Effector memory CD8-positive, alpha-beta T cell (primary cell): Measurements from ENCODE around the gene ZFHX3.

Experiments
- ATAC-seq: fragments of 150-1000 bp; cut with Tn5 transposase; replicated peaks from 2 replicates; pipeline ENCODE4 v1.10.0; 2021; ENCODE audit warnings: mild to moderate bottlenecking, moderate library complexity
- DNase-seq, 3 experiments: peaks; one replicate each; pipeline ENCODE4 v3.0.0; 2021
- H3K27ac Mint-ChIP-seq, 2 donors: one replicate each; pipeline ENCODE4 v1.8.0; 2022; ENCODE audit warnings: mild to moderate bottlenecking in 2 of 2, mixed read lengths in 2 of 2, moderate library complexity in 2 of 2
- H3K27me3 Mint-ChIP-seq, 2 donors: one replicate each; pipeline ENCODE4 v1.8.0; 2022; ENCODE audit warnings: mixed read lengths in 2 of 2
- H3K36me3 Mint-ChIP-seq: one replicate; pipeline ENCODE4 v1.8.0; 2022; ENCODE audit warnings: mild to moderate bottlenecking, moderate library complexity, mixed read lengths; ENCODE audit not compliant: insufficient read depth
- H3K4me1 Mint-ChIP-seq, 2 donors: one replicate each; pipeline ENCODE4 v1.8.0; 2022; ENCODE audit warnings: low read depth in 2 of 2, mixed read lengths in 2 of 2
- H3K4me3 Mint-ChIP-seq, 2 donors: one replicate each; pipeline ENCODE4 v1.8.0; 2022; ENCODE audit warnings: mild to moderate bottlenecking in 2 of 2, mixed read lengths in 2 of 2, moderate library complexity in 2 of 2
- H3K9me3 Mint-ChIP-seq, 2 donors: one replicate each; pipeline ENCODE4 v1.8.0; 2022; ENCODE audit warnings: mixed read lengths in 2 of 2

Gene ZFHX3

DNA sequence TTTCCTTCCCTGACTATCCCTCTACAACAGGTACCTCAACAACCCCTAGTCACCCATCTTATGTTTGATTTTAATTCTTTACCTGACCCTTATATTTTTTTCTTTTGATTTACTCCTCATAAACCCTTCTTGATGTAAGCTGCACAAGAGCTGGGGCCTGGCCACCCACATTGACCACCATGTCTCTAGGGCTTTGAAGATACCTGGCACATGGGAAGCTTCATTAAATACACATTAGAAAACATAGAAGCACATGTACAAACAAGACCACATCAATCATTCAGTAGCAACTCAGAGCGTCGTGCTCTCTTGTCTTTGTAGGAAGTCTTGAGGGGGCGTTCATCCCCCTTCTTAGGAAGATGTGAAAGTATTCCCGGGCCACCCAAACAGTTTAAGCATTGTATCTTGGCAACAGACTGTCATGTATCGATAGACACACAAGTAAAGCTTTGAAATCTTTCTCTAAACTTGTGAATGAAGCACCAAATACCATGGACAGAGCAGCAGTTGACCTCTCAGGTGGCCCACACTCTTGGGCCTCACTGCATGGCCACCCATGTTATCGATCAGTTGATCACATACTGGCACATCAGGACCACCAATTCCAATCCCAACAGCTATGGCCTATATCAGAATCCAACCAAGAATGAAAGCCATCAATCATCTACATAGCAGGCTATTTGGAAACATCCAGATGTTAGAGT lies 183.6 kb downstream of the ZFHX3 start:
- Mint-ChIP-seq H3K27me3 (peaks cover 4 to 21% of the 10 kb centered on the region in 2 donors), H3K4me3 (no peak overlapping the region), H3K4me1 (no peaks in the 10 kb centered on the region)

DNA sequence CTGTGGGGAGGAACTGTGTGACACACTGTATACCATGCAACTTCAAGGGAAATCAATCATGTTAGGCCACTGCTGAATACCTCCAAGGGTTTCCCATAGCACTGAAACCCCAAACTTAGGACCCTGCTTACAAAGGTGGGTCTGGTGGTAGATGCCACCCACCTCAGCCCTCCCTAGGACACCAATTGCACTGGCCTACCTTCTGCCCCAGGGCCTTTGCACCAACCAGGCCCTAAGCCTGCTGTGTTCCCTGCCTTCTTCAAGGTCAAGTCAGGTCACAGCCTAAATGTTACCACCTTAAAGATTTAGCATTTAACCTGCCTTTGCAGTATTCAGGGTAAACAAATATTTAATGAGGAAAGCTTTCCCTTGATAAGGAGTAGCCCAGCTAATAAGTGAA lies 185.8 kb downstream of the ZFHX3 start:
- DNase-seq: no peak
- no peaks in the 10 kb centered on the region for H3K36me3 Mint-ChIP-seq
- H3K27ac Mint-ChIP-seq: no peak overlapping the region
- H3K4me1 Mint-ChIP-seq: no peaks in the 10 kb centered on the region
- ATAC-seq: no peak
- H3K9me3 Mint-ChIP-seq: peaks cover 4 to 5% of the 10 kb centered on the region in 2 donors
- no peak overlapping the region for H3K4me3 Mint-ChIP-seq
- H3K27me3 Mint-ChIP-seq: peaks cover 4 to 26% of the 10 kb centered on the region in 2 donors

More for the DNA sequence above, 183.6 kb downstream of the ZFHX3 start:
- Mint-ChIP-seq H3K9me3 (peaks cover 4 to 5% of the 10 kb centered on the region in 2 donors), H3K27ac (no peak overlapping the region), H3K36me3 (no peaks in the 10 kb centered on the region)
- DNase-seq (no peak), ATAC-seq (no peak)

DNA sequence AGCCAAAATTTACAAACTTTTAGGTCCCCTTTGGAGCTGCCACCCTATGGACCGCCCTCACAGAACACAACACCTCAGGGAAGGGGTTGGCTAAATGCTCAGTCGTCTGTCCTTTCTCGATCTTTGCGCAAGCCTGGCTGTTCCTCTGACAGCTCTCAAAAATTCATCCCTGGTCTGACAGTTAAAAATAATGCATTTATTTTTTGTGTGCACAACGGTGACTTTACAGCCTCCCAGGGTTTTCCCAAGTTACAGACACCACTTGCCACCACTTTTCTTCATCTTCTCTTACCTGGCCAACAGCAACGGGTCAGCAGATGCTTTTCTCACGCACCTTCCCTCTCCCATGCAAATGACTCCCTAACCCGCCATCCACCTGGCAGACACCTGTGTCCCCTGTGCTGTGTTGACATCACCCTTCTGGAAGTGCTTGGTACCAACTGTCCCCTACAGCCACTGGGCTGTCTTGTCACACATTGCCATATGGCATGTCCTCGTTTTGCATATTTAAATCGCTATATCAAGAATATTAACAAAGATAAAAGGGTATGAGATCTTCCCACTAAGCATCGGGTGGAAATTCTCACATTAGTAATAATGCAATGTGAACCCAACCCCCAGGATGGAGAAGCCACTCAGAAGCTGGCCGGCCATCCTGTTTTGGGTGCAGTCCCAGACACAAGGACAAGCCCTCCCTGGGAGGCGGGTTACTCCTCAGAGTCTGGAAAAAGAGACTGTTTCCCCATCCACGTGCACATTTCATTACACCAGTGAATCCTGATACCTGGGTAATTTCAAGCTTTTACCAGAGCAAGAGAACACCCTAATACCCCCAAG lies 187.0 kb downstream of the ZFHX3 start:
- no peak overlapping the region for H3K4me3 Mint-ChIP-seq
- ATAC-seq (no peak), DNase-seq (no peak)
- no peaks in the 10 kb centered on the region for H3K36me3 Mint-ChIP-seq
- H3K27ac Mint-ChIP-seq: no peak overlapping the region
- no peaks in the 10 kb centered on the region for H3K4me1 Mint-ChIP-seq
- peaks cover 3 to 5% of the 10 kb centered on the region in 2 donors for H3K9me3 Mint-ChIP-seq
- peaks cover 4 to 26% of the 10 kb centered on the region in 2 donors for H3K27me3 Mint-ChIP-seq

DNA sequence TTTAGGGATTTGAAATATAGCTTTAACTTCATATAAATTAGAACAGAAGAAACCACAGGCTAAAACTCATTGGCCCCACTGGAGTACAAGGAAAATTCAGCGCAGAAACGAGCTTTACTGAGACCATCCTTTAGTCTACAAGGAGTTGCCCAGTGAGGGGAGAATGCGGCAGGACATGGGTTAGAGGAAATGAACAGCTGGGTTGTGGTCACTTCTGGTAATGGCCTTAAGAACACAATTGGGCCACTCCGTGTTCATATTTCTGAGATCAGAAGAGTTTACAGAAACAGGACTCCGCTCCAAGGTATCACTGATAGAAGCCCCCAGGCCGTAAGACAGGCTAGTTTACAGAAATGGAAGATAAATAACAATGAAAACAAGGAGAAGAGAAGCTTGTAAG lies 188.3 kb downstream of the ZFHX3 start:
- H3K4me3 Mint-ChIP-seq: no peak overlapping the region
- no peak for DNase-seq
- peaks cover 4 to 26% of the 10 kb centered on the region in 2 donors for H3K27me3 Mint-ChIP-seq

DNA sequence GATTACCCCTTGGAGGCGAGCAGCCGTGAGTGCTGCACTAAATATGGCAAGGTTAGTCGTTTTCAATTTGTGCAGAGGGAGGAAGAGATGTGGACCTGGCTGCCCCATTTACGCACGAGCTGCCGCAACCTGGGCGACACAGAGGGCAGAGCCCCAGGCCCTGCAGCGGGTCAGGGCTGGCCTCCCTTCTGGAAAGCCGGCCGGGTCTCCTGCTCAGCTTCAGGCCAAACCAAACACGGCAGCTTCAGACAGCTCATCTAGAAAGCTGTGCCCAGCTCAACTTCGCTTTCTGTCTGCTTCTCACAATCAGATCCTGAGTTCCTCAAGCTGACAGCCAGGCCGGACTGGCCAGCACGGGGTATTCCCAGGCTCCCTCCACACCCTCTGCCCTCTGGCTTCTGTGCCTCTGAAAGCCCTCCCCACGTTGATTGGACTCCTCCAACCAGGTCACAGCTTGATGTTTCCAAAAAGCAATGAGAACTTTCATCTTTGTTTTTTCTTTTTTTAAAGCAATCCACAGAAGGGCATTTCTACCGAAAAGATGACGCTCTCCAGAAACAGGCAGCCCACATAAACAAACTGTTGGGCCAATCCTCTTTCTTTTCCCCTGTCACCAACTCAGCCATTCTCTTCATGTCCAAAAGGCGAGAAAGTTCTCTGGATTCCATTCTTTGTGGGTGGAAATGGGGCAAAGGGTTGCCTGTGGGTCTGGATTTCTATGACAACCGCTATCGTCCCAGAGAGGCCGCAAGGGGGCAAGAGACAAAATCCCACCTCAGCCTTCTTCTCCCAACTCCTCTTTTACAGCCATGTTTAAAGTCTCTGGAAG lies 189.0 kb downstream of the ZFHX3 start:
- ATAC-seq: no peak
- no peaks in the 10 kb centered on the region for H3K36me3 Mint-ChIP-seq
- H3K9me3 Mint-ChIP-seq: peaks cover 3 to 5% of the 10 kb centered on the region in 2 donors
- no peaks in the 10 kb centered on the region for H3K4me1 Mint-ChIP-seq
- H3K4me3 Mint-ChIP-seq: no peak overlapping the region
- peaks cover 4 to 26% of the 10 kb centered on the region in 2 donors for H3K27me3 Mint-ChIP-seq
- no peak overlapping the region for H3K27ac Mint-ChIP-seq
- DNase-seq: no peak

More for the DNA sequence above, 188.3 kb downstream of the ZFHX3 start:
- ATAC-seq: no peak
- Mint-ChIP-seq H3K4me1 (no peaks in the 10 kb centered on the region), H3K36me3 (no peaks in the 10 kb centered on the region), H3K9me3 (peaks cover 3 to 5% of the 10 kb centered on the region in 2 donors), H3K27ac (no peak overlapping the region)

DNA sequence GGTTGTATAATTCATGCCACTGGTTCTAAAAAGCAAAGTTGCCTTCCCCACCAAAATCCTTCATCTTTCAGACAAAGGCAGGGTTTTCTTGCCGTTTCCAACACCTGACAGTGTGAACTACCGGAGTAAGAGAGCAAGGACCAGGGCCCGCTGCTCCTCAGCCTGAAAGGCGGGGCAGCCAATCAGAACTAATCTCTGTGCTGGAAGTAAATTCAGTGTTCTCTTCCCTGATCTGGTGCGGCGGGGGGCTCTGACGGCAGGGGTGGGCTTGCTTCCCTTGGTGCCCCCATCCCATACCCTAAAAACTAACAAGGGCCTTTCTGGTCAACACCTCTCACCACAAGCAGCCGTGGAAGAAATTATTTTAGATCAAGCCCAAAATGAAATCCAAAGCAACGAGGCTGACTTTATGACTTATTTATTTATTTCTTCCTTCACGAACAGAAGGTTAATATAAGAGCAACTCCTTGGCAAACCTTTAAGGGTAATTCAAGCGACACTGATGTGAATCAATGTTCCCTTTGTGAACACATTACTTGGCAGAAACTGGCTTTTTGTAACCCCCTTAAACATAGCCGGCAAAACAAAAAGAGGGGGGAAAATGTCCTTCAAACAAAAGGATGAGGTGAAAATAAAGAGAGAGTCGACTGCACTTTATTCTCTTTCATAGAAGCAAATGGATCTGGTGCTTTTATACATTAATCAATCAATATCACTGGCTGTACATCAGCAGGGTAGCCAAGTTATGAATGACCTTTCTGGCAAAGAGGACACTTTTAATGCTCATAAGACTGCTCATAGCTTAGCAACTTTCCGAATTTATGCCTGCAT lies 189.9 kb downstream of the ZFHX3 start:
- DNase-seq: no peak
- H3K4me1 Mint-ChIP-seq: no peaks in the 10 kb centered on the region
- no peak overlapping the region for H3K27ac Mint-ChIP-seq
- H3K27me3 Mint-ChIP-seq: peaks cover 4 to 26% of the 10 kb centered on the region in 2 donors
- H3K9me3 Mint-ChIP-seq: peaks cover 0 to 5% of the 10 kb centered on the region in 2 donors
- no peaks in the 10 kb centered on the region for H3K36me3 Mint-ChIP-seq
- no peak overlapping the region for H3K4me3 Mint-ChIP-seq
- no peak for ATAC-seq

DNA sequence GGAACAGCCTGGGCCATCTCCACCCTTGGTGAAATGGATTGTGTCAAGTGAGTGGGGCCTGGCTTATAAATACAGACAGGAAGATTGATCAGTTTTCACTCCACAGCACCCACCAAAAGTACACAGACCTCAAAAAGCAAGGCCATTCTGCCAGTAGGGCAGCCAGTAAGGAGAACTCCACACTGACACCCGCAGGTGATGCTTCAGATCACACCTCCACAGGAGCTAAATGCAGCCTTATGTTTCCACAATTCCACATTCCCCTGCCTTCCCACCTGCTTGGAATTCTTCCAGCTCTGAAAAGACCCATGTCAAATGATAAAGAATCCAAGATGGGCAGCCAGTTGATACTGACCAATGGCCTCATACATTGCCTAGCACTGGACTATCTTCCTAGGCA lies 191.1 kb downstream of the ZFHX3 start:
- H3K4me3 Mint-ChIP-seq: no peak overlapping the region
- H3K36me3 Mint-ChIP-seq: no peaks in the 10 kb centered on the region
- no peak for DNase-seq
- no peak for ATAC-seq
- H3K4me1 Mint-ChIP-seq: no peaks in the 10 kb centered on the region
- peaks cover 0 to 26% of the 10 kb centered on the region in 2 donors for H3K27me3 Mint-ChIP-seq
- H3K27ac Mint-ChIP-seq: no peak overlapping the region
- no peaks in the 10 kb centered on the region for H3K9me3 Mint-ChIP-seq

DNA sequence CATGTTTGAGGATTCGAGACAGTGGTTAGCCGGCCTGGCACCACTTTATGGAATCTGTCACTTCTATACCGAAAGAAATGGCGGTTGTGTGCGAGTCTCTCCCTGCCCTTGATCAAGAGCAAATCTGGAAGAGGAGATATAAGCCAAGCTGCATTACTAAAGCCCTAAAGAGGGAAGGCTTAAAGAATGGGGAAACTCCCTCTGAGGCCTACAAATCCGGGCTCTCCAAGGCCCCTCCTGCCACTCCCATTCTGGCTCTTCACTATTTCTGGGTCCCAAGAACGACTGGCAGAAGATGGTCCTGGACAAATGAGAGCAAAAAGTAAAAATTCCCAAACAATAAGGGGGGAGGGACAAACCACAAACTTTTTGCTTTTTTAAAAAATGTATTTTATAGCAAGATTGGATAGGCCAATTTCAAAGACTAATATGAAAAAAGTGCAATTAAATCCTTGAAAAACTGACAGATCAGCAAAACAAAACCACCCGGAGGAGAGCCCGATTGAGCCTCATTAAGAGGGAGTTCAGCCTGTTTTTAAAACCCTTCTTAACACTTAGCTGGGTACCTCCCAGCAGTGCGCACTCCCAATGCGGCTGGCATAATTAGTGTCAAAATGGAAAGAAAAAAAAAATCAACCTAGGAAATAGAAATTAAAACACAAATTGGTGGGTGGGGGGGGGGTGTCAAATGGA lies 193.5 kb downstream of the ZFHX3 start:
- Mint-ChIP-seq H3K27me3 (peaks cover 0 to 6% of the 10 kb centered on the region in 2 donors), H3K9me3 (no peaks in the 10 kb centered on the region), H3K4me1 (no peaks in the 10 kb centered on the region), H3K4me3 (no peak overlapping the region), H3K27ac (no peak overlapping the region), H3K36me3 (no peaks in the 10 kb centered on the region)
- ATAC-seq (no peak), DNase-seq (no peak)

DNA sequence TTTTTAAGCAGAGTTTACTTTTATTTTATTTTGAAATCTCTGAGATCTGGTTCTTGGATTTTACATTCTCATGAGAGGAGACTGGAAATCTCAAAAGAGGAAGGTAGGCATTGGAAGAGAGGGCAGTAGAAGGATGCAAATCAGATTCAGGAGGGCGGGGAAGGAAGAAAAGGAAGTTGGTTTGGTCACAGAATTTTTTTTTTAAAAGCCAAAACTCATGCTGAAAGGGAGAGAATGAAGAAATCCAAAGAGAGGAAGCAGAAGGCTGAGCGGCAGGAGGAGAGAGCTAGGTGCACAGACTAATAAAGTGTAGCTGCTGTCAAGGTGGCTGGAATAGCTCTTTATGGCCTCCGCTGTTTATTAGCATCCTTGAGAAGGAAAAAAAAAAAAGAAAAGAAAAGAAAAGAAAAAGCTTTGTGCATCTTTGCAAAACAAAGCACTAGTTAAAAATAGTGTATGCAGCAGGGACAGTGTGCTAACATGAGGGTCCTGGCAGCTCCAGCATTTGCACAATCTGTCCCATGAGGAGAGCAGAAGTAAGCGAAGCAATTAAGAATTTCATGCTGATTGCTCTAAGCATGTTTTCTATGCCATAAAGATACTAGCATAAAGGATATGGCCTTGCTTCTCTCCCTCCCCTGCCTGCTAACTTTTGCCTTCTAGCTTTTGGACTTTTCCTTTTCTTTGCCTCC lies 194.2 kb downstream of the ZFHX3 start:
- H3K4me1 Mint-ChIP-seq: no peaks in the 10 kb centered on the region
- H3K36me3 Mint-ChIP-seq: no peaks in the 10 kb centered on the region
- no peaks in the 10 kb centered on the region for H3K9me3 Mint-ChIP-seq
- DNase-seq: no peak
- no peaks in the 10 kb centered on the region for H3K27me3 Mint-ChIP-seq
- no peak overlapping the region for H3K27ac Mint-ChIP-seq
- ATAC-seq: no peak
- no peak overlapping the region for H3K4me3 Mint-ChIP-seq

DNA sequence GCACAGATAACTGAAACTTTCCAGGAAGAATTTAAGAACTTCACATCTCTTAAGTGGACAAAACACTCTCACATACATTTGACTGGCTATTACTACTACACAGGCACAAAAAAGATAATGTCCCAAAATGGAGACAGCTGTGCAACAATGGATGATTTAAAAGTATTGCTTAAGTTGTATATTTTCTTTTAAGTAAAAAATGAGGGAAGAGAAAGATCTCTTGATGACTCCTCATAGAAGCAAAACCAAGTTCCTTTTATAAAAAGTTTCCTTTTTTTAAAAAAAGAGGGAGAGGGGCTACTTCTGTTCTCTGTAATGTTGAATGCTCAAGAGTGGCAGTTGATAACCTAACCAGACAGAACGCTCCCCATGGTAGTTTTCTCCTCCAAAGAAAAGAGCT lies 195.5 kb downstream of the ZFHX3 start:
- Mint-ChIP-seq H3K4me3 (no peak overlapping the region), H3K36me3 (no peaks in the 10 kb centered on the region), H3K27me3 (no peaks in the 10 kb centered on the region), H3K9me3 (no peaks in the 10 kb centered on the region), H3K27ac (no peak overlapping the region), H3K4me1 (no peaks in the 10 kb centered on the region)
- ATAC-seq: no peak
- DNase-seq: no peak

DNA sequence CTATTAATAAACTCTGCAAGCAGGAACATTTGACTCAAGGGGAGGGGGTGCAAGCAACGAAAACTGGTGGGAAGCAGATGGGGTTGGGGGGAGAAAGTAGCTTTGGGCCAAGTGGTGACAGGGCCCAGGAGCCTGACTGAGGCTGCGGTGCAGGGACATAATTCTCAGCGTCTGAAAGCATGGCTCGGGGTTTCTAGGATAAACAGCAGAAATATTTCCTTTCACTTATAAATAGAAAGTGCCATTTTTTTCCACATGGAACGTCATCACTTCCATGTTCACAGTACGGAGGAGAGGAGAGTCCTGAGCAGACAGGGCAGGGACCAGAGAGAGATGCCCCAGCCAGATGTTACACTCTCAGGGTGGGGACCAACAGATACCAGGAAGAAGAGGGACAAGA lies 197.1 kb downstream of the ZFHX3 start:
- DNase-seq (no peak), ATAC-seq (no peak)
- Mint-ChIP-seq H3K36me3 (no peaks in the 10 kb centered on the region), H3K9me3 (no peaks in the 10 kb centered on the region), H3K4me1 (peaks cover 0 to under 1% of the 10 kb centered on the region in 2 donors), H3K27me3 (peaks cover 0 to 7% of the 10 kb centered on the region in 2 donors), H3K27ac (no peak overlapping the region), H3K4me3 (no peak overlapping the region)

DNA sequence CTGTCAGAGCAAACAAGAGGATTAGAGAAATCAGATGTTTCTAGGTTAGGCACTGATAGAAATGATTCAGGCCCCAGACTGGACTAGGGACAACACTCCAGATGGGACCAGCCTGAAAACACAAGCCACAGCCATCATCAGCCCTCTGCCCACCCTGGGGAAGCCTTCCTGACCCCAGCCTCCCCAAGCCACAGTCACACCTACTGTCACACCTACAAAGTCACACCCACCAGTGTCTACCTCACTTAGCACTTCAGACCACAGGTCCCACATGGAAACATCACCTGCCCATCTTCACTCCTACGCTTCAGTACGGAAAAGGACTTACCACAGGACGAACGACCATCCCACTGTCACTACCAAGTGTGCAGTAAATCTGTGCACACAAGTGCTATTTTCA lies 197.9 kb downstream of the ZFHX3 start:
- Mint-ChIP-seq H3K27me3 (peaks cover 5 to 16% of the 10 kb centered on the region in 2 donors), H3K36me3 (no peaks in the 10 kb centered on the region), H3K4me3 (no peak overlapping the region), H3K4me1 (peaks cover 0 to 4% of the 10 kb centered on the region in 2 donors), H3K9me3 (peaks cover 0 to 2% of the 10 kb centered on the region in 2 donors), H3K27ac (no peak overlapping the region)
- ATAC-seq (no peak), DNase-seq (no peak)
